Suprapubic skin (tissue), 4 donors: Measurements from ENCODE around the gene CUL7. TPM values are rescaled to one million over a fixed set of nuclear protein-coding genes. Genes with fewer than 3 reads are reported as not detected.
"Not testable (repeated sequence)": the region's sequence is repeated elsewhere in the genome, so short reads cannot be mapped to it uniquely, and the experiment has no call there.

Experiments
- DNase-seq, 2 donors: peaks; one replicate each; pipeline ENCODE4 v3.0.0-alpha.2; 2019; ENCODE audit warnings: low spot score in 2 of 2
- H3K27ac ChIP-seq: fragments of 200-600 bp; sonication (generic); one replicate; pipeline ENCODE4 v1.5.1; 2019
- H3K27me3 ChIP-seq: fragments of 200-600 bp; sonication (generic); one replicate; pipeline ENCODE4 v1.5.1; 2019
- H3K36me3 ChIP-seq: fragments of 200-600 bp; sonication (generic); one replicate; pipeline ENCODE4 v1.5.1; 2019
- H3K4me1 ChIP-seq: fragments of 200-600 bp; sonication (generic); one replicate; pipeline ENCODE4 v1.5.1; 2019
- H3K4me3 ChIP-seq: fragments of 200-600 bp; sonication (generic); one replicate; pipeline ENCODE4 v1.5.1; 2019; ENCODE audit warnings: mild to moderate bottlenecking
- H3K9me3 ChIP-seq: fragments of 200-600 bp; sonication (generic); one replicate; pipeline ENCODE4 v1.5.1; 2019
- CTCF ChIP-seq, 2 donors: fragments of 200-600 bp in 1 of 2; fragments of 450-650 bp in 1 of 2; sonication (generic) in 1 of 2; IDR thresholded peaks; one replicate each; pipeline ENCODE4 v1.5.1; 2016 to 2019; ENCODE audit warnings: antibody characterized with exemption in 2 of 2, mild to moderate bottlenecking in 1 of 2, moderate library complexity in 1 of 2
- EP300 ChIP-seq: sonication (generic); formaldehyde crosslinking; IDR thresholded peaks from one replicate; pipeline ENCODE4 v1.6.1; 2017; ENCODE audit warnings: antibody characterized with exemption
- POLR2A ChIP-seq, 2 donors: fragments of 450-650 bp; IDR thresholded peaks; one replicate each; pipeline ENCODE4 v1.6.1; 2017; ENCODE audit warnings: antibody characterized with exemption in 2 of 2, mild to moderate bottlenecking in 2 of 2, moderate library complexity in 2 of 2
- POLR2AphosphoS5 ChIP-seq, 3 donors: sonication (generic); formaldehyde crosslinking; IDR thresholded peaks; one replicate each; pipeline ENCODE4 v1.6.1; 2017; ENCODE audit warnings: antibody characterized with exemption in 3 of 3
- WGBS: methylation state at CpG from one replicate; pipeline ENCODE4 v1.1.5; 2018; 5-methylcytosine and 5-hydroxymethylcytosine counted together
- total RNA-seq, 4 donors: library from RNA; depleted of rRNA; stranded (reverse); fragments of >200 nt; gene quantifications; one replicate each; pipeline ENCODE4 v1.1.0, GENCODE V29; 2016

CUL7 gene
- total RNA-seq, 4 donors from 2014 or later = 12.3 to 22.2 (median 15.5) TPM

DNA sequence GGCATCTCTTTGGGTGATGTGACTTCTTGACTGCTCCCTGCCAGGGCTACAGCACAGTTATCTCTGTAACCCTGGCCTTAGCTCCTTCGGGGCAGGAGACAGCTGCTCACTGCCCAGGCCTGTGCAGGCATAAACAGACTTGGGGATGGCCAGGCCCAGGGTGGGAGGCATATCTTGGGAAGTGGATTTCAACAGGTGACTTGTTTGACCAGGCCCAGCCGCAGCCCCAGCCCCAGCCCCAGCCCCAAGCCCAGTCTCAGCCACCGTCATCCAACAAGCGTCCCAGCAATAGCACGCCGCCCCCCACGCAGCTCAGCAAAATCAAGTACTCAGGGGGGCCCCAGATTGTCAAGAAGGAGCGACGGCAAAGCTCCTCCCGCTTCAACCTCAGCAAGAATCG, 47.4 kb downstream of the CUL7 start:
- WGBS = 96% methylated on average over 9 of the region's 11 CpGs
- Histone ChIP-seq H3K4me1 (no peaks in the 10 kb centered on the region), H3K27ac (no peak overlapping the region), H3K4me3 (no peak overlapping the region), H3K36me3 (peaks cover 58% of the 10 kb centered on the region), H3K9me3 (no peaks in the 10 kb centered on the region), H3K27me3 (no peaks in the 10 kb centered on the region)
- TF ChIP-seq POLR2A (IDR thresholded peaks at IDR 0.05) (no peak), EP300 (no peak)
- DNase-seq = no peak

- Histone ChIP-seq H3K27me3 (no peaks in the 10 kb centered on the region), H3K4me1 (no peaks in the 10 kb centered on the region), H3K4me3 (no peak overlapping the region), H3K27ac (no peak overlapping the region), H3K9me3 (no peaks in the 10 kb centered on the region), H3K36me3 (peaks cover 54% of the 10 kb centered on the region)
- TF ChIP-seq POLR2AphosphoS5 (IDR thresholded peaks at IDR 0.05) = no peak
- TF ChIP-seq EP300 = no peak
- TF ChIP-seq POLR2A (IDR thresholded peaks at IDR 0.05) = no peak
- no peak for TF ChIP-seq CTCF (IDR thresholded peaks at IDR 0.05)
- no peak for DNase-seq
- WGBS = 95% methylated on average over 5 of the region's 5 CpGs
Measured at GRCh38 chr6:43005844-43006243, 47.8 kb downstream of the CUL7 start.

GRCh38 chr6:43001843-43002242, 51.8 kb downstream of the CUL7 start:
- no peak overlapping the region for H3K27ac ChIP-seq
- no peaks in the 10 kb centered on the region for H3K27me3 ChIP-seq
- TF ChIP-seq EP300 (no peak), POLR2AphosphoS5 (IDR thresholded peaks at IDR 0.05) (no peak), CTCF (IDR thresholded peaks at IDR 0.05) (no peak), POLR2A (IDR thresholded peaks at IDR 0.05) (no peak)
- 97% methylated on average over 8 of the region's 8 CpGs for WGBS
- H3K4me1 ChIP-seq = no peaks in the 10 kb centered on the region
- peaks cover 17% of the 10 kb centered on the region for H3K36me3 ChIP-seq
- no peak for DNase-seq
- no peaks in the 10 kb centered on the region for H3K9me3 ChIP-seq
- H3K4me3 ChIP-seq = no peak overlapping the region

GRCh38 chr6:42998205-42998604, 55.4 kb downstream of the CUL7 start:
- WGBS = 94% methylated on average over 9 of the region's 9 CpGs
- H3K9me3 ChIP-seq, H3K4me3 ChIP-seq, H3K27ac ChIP-seq, H3K36me3 ChIP-seq, DNase-seq, H3K4me1 ChIP-seq, H3K27me3 ChIP-seq: not testable (repeated sequence)

- Histone ChIP-seq H3K27me3 (no peaks in the 10 kb centered on the region), H3K36me3 (peaks cover 3% of the 10 kb centered on the region), H3K27ac (no peak overlapping the region), H3K4me3 (no peak overlapping the region), H3K9me3 (no peaks in the 10 kb centered on the region), H3K4me1 (no peaks in the 10 kb centered on the region)
- TF ChIP-seq CTCF (IDR thresholded peaks at IDR 0.05) (no peak), POLR2AphosphoS5 (IDR thresholded peaks at IDR 0.05) (no peak), POLR2A (IDR thresholded peaks at IDR 0.05) (no peak), EP300 (no peak)
- DNase-seq = no peak
Measured at GRCh38 chr6:42996513-42996912, 57.1 kb downstream of the CUL7 start.

GRCh38 chr6:42993445-42993844, 60.2 kb downstream of the CUL7 start:
- Histone ChIP-seq H3K27ac (no peak overlapping the region), H3K27me3 (no peaks in the 10 kb centered on the region), H3K4me1 (peaks cover 7% of the 10 kb centered on the region), H3K36me3 (peaks cover 23% of the 10 kb centered on the region), H3K4me3 (no peak overlapping the region), H3K9me3 (no peaks in the 10 kb centered on the region)
- 88% methylated on average over 2 of the region's 2 CpGs for WGBS
- no peak for TF ChIP-seq POLR2A (IDR thresholded peaks at IDR 0.05)
- TF ChIP-seq CTCF (IDR thresholded peaks at IDR 0.05) = no peak
- TF ChIP-seq EP300 = no peak
- TF ChIP-seq POLR2AphosphoS5 (IDR thresholded peaks at IDR 0.05) = no peak
- DNase-seq = no peak
